HEK293 (cell line): ENCODE results near the gene ZNF33B.
A peak's percentile ranks its signal among the peaks of the same experiment; 100 is the strongest.

Experiments
- EGR2 ChIP-seq: fragments of 450-650 bp; formaldehyde crosslinking; IDR thresholded peaks from 2 replicates; pipeline ENCODE4 v1.5.1; 2016; ENCODE audit warnings: low read depth, missing biosample characterization, missing genetic modification characterization
- GLIS2 ChIP-seq: fragments of 450-650 bp; formaldehyde crosslinking; IDR thresholded peaks from 2 replicates; pipeline ENCODE4 v1.5.1; 2016; ENCODE audit warnings: missing biosample characterization, missing genetic modification characterization
- HOXD13 ChIP-seq: sonication (generic); formaldehyde crosslinking; IDR thresholded peaks from 2 replicates; pipeline ENCODE4 v1.8.0; 2022; ENCODE audit warnings: missing genetic modification reagents, borderline replicate concordance
- KLF10 ChIP-seq: fragments of 450-650 bp; IDR thresholded peaks from 2 replicates; pipeline ENCODE4 v1.5.1; 2018; ENCODE audit warnings: missing biosample characterization, mild to moderate bottlenecking, missing genetic modification characterization
- KLF9 ChIP-seq: fragments of 450-650 bp; formaldehyde crosslinking; IDR thresholded peaks from 2 replicates; pipeline ENCODE4 v1.5.1; 2016; ENCODE audit warnings: missing biosample characterization, missing genetic modification characterization, low read depth
- MEIS1 ChIP-seq: sonication (generic); formaldehyde crosslinking; IDR thresholded peaks from 2 replicates; pipeline ENCODE4 v1.8.1; 2022; ENCODE audit warnings: missing genetic modification reagents, mild to moderate bottlenecking, borderline replicate concordance
- OVOL3 ChIP-seq: fragments of 450-650 bp; formaldehyde crosslinking; IDR thresholded peaks from 2 replicates; pipeline ENCODE4 v1.5.1; 2016; ENCODE audit warnings: missing biosample characterization, missing genetic modification characterization
- REPIN1 ChIP-seq: fragments of 450-650 bp; formaldehyde crosslinking; IDR thresholded peaks from 2 replicates; pipeline ENCODE4 v1.5.1; 2017; ENCODE audit warnings: missing biosample characterization, missing genetic modification characterization, low read depth
- SALL2 ChIP-seq: fragments of 450-650 bp; formaldehyde crosslinking; IDR thresholded peaks from 2 replicates; pipeline ENCODE4 v1.5.0; 2017; ENCODE audit warnings: missing biosample characterization, mild to moderate bottlenecking, missing genetic modification characterization, borderline replicate concordance
- SCRT1 ChIP-seq: fragments of 450-650 bp; formaldehyde crosslinking; IDR thresholded peaks from 2 replicates; pipeline ENCODE4 v1.5.1; 2016; ENCODE audit warnings: missing biosample characterization, missing genetic modification characterization, borderline replicate concordance
- SCRT2 ChIP-seq: fragments of 450-650 bp; formaldehyde crosslinking; IDR thresholded peaks from 2 replicates; pipeline ENCODE4 v1.5.1; 2016; ENCODE audit warnings: missing biosample characterization, missing genetic modification characterization
- ZNF2 ChIP-seq: fragments of 450-650 bp; formaldehyde crosslinking; IDR thresholded peaks from 2 replicates; pipeline ENCODE4 v1.5.1; 2016; ENCODE audit warnings: missing biosample characterization, missing genetic modification characterization
- ZNF24 ChIP-seq: fragments of 450-650 bp; formaldehyde crosslinking; IDR thresholded peaks from 2 replicates; pipeline ENCODE4 v1.5.1; 2016; ENCODE audit warnings: missing biosample characterization, missing genetic modification characterization
- ZNF248 ChIP-seq: fragments of 450-650 bp; formaldehyde crosslinking; IDR thresholded peaks from 2 replicates; pipeline ENCODE4 v1.5.1; 2017; ENCODE audit warnings: missing biosample characterization, missing genetic modification characterization
- ZNF324 ChIP-seq: fragments of 450-650 bp; formaldehyde crosslinking; IDR thresholded peaks from 2 replicates; pipeline ENCODE4 v1.5.1; 2016; ENCODE audit warnings: missing biosample characterization, missing genetic modification characterization
- ZNF335 ChIP-seq: fragments of 450-650 bp; formaldehyde crosslinking; conservative IDR thresholded peaks from 2 replicates; pipeline ENCODE4 v1.5.1; 2016; ENCODE audit warnings: missing biosample characterization, missing genetic modification characterization
- ZNF37A ChIP-seq: fragments of 450-650 bp; IDR thresholded peaks from 2 replicates; pipeline ENCODE4 v1.5.1; 2018; ENCODE audit warnings: missing biosample characterization, missing genetic modification characterization
- ZNF433 ChIP-seq: fragments of 450-650 bp; formaldehyde crosslinking; IDR thresholded peaks from 2 replicates; pipeline ENCODE4 v1.5.1; 2016; ENCODE audit warnings: missing biosample characterization, missing genetic modification characterization, low read depth
- ZNF600 ChIP-seq: fragments of 450-650 bp; formaldehyde crosslinking; IDR thresholded peaks from 2 replicates; pipeline ENCODE4 v1.5.1; 2016; ENCODE audit warnings: missing biosample characterization, missing genetic modification characterization
- ZNF610 ChIP-seq: fragments of 450-650 bp; formaldehyde crosslinking; IDR thresholded peaks from 2 replicates; pipeline ENCODE4 v1.5.1; 2016; ENCODE audit warnings: missing biosample characterization, missing genetic modification characterization, borderline replicate concordance
- ZNF707 ChIP-seq: fragments of 450-650 bp; formaldehyde crosslinking; IDR thresholded peaks from 2 replicates; pipeline ENCODE4 v1.5.1; 2016; ENCODE audit warnings: missing biosample characterization, missing genetic modification characterization
- TF ChIP-seq, protein P1 (sequence below): fragments of 450-650 bp; formaldehyde crosslinking; IDR thresholded peaks from 2 replicates; pipeline ENCODE4 v1.5.1; 2016; ENCODE audit warnings: missing biosample characterization, missing genetic modification characterization, low read depth
- TF ChIP-seq, protein P2 (sequence below): fragments of 450-650 bp; formaldehyde crosslinking; optimal IDR thresholded peaks from 2 replicates; pipeline ENCODE3; 2016; ENCODE audit warnings: missing biosample characterization, mild to moderate bottlenecking, missing genetic modification characterization
- TF ChIP-seq, protein P3 (sequence below): fragments of 450-650 bp; formaldehyde crosslinking; IDR thresholded peaks from 2 replicates; pipeline ENCODE4 v1.5.1; 2016; ENCODE audit warnings: missing biosample characterization, missing genetic modification characterization
- TF ChIP-seq, protein P4 (sequence below): fragments of 450-650 bp; formaldehyde crosslinking; IDR thresholded peaks from 2 replicates; pipeline ENCODE4 v1.5.1; 2016; ENCODE audit warnings: missing biosample characterization, missing genetic modification characterization, low read depth
- TF ChIP-seq, protein P5 (sequence below): fragments of 450-650 bp; formaldehyde crosslinking; IDR thresholded peaks from 2 replicates; pipeline ENCODE4 v1.5.1; 2017; ENCODE audit warnings: missing biosample characterization, missing genetic modification characterization
- TF ChIP-seq, protein P6 (sequence below): fragments of 450-650 bp; formaldehyde crosslinking; IDR thresholded peaks from 2 replicates; pipeline ENCODE4 v1.5.1; 2017; ENCODE audit warnings: missing biosample characterization, missing genetic modification characterization
- TF ChIP-seq, protein P7 (sequence below): fragments of 450-650 bp; formaldehyde crosslinking; IDR thresholded peaks from 2 replicates; pipeline ENCODE4 v1.5.1; 2017; ENCODE audit warnings: missing biosample characterization, mild to moderate bottlenecking, missing genetic modification characterization, moderate library complexity

Gene ZNF33B

DNA sequence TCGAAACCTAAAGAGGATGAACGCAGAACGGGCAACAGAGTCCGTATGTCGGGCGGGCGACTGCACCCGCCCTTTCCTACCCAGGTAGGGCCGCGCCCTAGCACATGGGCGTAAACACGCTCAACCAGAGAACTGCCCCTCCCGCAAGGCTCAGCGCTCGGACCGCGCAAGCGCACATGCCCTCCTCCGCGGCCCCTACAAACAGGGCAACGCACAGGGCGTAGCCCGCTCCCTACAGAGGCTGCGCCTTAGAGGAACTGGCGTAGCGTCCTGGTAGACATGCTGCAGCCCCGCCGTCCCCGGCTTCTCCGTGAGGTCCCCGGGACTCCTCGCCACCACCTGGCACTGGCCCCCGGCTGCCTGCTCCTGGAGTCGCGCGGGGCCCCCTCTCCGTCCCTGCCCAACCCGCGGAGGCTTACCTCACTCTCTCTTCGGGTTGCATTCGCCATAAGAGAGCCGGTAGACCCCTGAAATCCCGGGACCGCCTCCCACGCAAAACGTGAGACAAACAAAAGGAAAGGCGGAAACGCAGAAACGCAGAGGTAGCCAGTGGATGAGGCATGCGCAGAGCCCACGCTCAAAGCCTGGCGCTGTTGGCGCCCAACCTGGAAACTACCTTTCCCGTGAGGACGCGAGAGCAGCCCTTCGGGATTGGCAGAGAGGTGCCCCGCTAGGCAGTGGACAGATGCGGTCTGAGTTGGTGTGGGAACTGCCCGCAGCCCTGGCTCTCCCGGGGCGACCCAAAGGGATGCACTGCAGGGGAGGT is at the start of gene ZNF33B (continued):
- TF ChIP-seq, protein P1, sequence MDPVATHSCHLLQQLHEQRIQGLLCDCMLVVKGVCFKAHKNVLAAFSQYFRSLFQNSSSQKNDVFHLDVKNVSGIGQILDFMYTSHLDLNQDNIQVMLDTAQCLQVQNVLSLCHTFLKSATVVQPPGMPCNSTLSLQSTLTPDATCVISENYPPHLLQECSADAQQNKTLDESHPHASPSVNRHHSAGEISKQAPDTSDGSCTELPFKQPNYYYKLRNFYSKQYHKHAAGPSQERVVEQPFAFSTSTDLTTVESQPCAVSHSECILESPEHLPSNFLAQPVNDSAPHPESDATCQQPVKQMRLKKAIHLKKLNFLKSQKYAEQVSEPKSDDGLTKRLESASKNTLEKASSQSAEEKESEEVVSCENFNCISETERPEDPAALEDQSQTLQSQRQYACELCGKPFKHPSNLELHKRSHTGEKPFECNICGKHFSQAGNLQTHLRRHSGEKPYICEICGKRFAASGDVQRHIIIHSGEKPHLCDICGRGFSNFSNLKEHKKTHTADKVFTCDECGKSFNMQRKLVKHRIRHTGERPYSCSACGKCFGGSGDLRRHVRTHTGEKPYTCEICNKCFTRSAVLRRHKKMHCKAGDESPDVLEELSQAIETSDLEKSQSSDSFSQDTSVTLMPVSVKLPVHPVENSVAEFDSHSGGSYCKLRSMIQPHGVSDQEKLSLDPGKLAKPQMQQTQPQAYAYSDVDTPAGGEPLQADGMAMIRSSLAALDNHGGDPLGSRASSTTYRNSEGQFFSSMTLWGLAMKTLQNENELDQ (tag by site-specific recombination), result no peak
- peak; percentile 98 for TF ChIP-seq ZNF335 (tag by site-specific recombination)
- no peak for TF ChIP-seq MEIS1 (CRISPR knock-in tag)
- TF ChIP-seq, protein P2, sequence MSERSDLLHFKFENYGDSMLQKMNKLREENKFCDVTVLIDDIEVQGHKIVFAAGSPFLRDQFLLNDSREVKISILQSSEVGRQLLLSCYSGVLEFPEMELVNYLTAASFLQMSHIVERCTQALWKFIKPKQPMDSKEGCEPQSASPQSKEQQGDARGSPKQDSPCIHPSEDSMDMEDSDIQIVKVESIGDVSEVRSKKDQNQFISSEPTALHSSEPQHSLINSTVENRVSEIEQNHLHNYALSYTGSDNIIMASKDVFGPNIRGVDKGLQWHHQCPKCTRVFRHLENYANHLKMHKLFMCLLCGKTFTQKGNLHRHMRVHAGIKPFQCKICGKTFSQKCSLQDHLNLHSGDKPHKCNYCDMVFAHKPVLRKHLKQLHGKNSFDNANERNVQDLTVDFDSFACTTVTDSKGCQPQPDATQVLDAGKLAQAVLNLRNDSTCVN (tag by site-specific recombination), result peak; percentile 74
- no peak for TF ChIP-seq SALL2 (tag by site-specific recombination)
- TF ChIP-seq, protein P3, sequence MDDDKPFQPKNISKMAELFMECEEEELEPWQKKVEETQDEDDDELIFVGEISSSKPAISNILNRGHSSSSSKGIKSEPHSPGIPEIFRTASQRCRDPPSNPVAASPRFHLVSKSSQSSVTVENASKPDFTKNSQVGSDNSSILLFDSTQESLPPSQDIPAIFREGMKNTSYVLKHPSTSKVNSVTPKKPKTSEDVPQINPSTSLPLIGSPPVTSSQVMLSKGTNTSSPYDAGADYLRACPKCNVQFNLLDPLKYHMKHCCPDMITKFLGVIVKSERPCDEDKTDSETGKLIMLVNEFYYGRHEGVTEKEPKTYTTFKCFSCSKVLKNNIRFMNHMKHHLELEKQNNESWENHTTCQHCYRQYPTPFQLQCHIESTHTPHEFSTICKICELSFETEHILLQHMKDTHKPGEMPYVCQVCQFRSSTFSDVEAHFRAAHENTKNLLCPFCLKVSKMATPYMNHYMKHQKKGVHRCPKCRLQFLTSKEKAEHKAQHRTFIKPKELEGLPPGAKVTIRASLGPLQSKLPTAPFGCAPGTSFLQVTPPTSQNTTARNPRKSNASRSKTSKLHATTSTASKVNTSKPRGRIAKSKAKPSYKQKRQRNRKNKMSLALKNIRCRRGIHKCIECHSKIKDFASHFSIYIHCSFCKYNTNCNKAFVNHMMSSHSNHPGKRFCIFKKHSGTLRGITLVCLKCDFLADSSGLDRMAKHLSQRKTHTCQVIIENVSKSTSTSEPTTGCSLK (tag by site-specific recombination), result no peak
- no peak for TF ChIP-seq OVOL3 (tag by site-specific recombination)
- TF ChIP-seq ZNF324 (tag by site-specific recombination), result 0 out of 2 replicates have a peak, but pooled peaks have one; percentile 17
- TF ChIP-seq, protein P4, sequence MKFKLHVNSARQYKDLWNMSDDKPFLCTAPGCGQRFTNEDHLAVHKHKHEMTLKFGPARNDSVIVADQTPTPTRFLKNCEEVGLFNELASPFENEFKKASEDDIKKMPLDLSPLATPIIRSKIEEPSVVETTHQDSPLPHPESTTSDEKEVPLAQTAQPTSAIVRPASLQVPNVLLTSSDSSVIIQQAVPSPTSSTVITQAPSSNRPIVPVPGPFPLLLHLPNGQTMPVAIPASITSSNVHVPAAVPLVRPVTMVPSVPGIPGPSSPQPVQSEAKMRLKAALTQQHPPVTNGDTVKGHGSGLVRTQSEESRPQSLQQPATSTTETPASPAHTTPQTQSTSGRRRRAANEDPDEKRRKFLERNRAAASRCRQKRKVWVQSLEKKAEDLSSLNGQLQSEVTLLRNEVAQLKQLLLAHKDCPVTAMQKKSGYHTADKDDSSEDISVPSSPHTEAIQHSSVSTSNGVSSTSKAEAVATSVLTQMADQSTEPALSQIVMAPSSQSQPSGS (tag by site-specific recombination), result no peak
- TF ChIP-seq ZNF24 (tag by site-specific recombination), result peak; percentile 46; the same call in 1 of the 2 replicates
- TF ChIP-seq ZNF433 (tag by site-specific recombination), result no peak
- TF ChIP-seq REPIN1 (tag by site-specific recombination), result no peak
- TF ChIP-seq GLIS2 (tag by site-specific recombination), result peak; percentile 86
- peak; percentile 84 for TF ChIP-seq EGR2
- TF ChIP-seq, protein P5, sequence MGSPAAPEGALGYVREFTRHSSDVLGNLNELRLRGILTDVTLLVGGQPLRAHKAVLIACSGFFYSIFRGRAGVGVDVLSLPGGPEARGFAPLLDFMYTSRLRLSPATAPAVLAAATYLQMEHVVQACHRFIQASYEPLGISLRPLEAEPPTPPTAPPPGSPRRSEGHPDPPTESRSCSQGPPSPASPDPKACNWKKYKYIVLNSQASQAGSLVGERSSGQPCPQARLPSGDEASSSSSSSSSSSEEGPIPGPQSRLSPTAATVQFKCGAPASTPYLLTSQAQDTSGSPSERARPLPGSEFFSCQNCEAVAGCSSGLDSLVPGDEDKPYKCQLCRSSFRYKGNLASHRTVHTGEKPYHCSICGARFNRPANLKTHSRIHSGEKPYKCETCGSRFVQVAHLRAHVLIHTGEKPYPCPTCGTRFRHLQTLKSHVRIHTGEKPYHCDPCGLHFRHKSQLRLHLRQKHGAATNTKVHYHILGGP (tag by site-specific recombination), result no peak
- TF ChIP-seq, protein P6, sequence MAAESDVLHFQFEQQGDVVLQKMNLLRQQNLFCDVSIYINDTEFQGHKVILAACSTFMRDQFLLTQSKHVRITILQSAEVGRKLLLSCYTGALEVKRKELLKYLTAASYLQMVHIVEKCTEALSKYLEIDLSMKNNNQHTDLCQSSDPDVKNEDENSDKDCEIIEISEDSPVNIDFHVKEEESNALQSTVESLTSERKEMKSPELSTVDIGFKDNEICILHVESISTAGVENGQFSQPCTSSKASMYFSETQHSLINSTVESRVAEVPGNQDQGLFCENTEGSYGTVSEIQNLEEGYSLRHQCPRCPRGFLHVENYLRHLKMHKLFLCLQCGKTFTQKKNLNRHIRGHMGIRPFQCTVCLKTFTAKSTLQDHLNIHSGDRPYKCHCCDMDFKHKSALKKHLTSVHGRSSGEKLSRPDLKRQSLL, result no peak
- peak; percentile 64; the same call in 1 of the 2 replicates for TF ChIP-seq ZNF600 (tag by site-specific recombination)
- peak; percentile 62; the same call in 1 of the 2 replicates for TF ChIP-seq KLF9 (tag by site-specific recombination)
- no peak for TF ChIP-seq HOXD13 (CRISPR knock-in tag)
- TF ChIP-seq ZNF2 (tag by site-specific recombination), result peak; percentile 28
- TF ChIP-seq KLF10 (tag by site-specific recombination), result no peak
- no peak for TF ChIP-seq ZNF248 (tag by site-specific recombination)
- no peak for TF ChIP-seq ZNF37A (tag by site-specific recombination)
- TF ChIP-seq, protein P7, sequence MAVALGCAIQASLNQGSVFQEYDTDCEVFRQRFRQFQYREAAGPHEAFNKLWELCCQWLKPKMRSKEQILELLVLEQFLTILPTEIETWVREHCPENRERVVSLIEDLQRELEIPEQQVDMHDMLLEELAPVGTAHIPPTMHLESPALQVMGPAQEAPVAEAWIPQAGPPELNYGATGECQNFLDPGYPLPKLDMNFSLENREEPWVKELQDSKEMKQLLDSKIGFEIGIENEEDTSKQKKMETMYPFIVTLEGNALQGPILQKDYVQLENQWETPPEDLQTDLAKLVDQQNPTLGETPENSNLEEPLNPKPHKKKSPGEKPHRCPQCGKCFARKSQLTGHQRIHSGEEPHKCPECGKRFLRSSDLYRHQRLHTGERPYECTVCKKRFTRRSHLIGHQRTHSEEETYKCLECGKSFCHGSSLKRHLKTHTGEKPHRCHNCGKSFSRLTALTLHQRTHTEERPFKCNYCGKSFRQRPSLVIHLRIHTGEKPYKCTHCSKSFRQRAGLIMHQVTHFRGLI, result peak; percentile 95
- TF ChIP-seq SCRT2 (tag by site-specific recombination), result 0 out of 2 replicates have a peak, but pooled peaks have one; percentile 10
- TF ChIP-seq SCRT1 (tag by site-specific recombination), result no peak
- peak; percentile 49; the same call in 1 of the 2 replicates for TF ChIP-seq ZNF610 (tag by site-specific recombination)
- no peak for TF ChIP-seq ZNF707 (tag by site-specific recombination)
